T follicular helper cell (primary cell): ENCODE results near the gene CHFR.
"Not testable (repeated sequence)": the region's sequence is repeated elsewhere in the genome, so short reads cannot be mapped to it uniquely, and the experiment has no call there.

ENCODE experiments used
- DNase-seq: peaks from one replicate; pipeline ENCODE4 v3.0.0-alpha.2; 2020; ENCODE audit warnings: low read depth

Gene CHFR

GRCh38 chr12:132809391-132809790 lies 78.0 kb downstream of the CHFR start:
- DNase-seq = not testable (repeated sequence)

DNA sequence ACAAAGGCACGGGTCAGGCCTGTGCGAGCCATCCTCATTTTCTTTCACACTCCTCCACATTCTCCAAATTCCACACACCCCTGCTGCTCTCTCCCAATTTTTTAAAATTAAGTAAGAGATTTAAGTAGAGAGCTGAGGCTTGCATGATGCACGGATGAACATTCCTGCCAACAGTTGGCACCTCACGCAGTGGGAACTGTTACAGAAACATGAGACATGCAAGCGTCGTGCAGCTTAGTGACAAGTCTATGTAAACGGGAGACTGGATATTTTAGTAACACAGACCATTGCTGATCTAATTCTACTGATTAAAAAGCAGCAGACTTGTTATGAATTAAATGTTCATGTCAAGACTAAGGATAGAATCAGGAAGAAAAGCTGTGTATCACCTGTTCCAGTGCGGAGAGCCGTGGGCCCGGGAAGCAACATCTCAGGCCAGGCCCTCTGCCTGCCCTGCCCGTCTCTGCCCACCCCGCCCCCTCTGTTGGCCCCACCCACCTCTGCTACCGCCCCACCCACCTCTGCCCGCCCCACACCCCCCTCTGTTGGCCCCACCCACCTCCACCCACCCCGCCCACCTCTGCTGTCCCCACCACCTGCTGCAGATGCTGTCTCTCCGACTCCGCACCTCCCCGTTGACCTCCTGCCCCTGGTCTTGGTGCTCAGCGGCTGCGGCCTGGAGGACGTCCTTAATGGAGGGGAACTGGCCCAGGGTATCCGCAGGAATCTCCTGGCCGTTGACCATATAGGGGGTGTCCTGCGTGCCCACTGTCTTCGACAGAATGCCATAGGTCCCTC lies 79.9 kb downstream of the CHFR start:
- no peak for DNase-seq

- DNase-seq = no peak
Measured at GRCh38 chr12:132806857-132807256, 80.5 kb downstream of the CHFR start.

DNA sequence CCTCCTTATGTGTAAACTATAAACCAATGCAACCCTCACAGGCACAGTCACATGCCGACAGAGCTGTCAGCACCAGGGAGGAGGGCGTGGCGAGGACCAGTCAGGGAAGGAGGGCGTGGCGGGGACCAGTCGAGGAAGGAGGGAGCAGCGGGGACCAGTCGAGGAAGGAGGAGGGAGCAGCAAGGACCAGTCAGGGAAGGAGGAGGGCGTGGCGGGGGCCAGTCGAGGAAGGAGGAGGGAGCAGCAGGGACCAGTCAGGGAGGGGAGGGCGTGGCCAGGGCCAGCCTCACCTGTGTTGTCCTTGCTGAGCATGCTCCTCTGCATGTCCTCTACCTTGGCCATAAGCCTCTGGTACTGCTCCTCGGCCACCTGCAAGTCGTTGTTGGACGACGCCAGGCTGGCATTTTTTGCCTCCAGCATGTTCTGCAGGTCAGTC lies 83.0 kb downstream of the CHFR start:
- no peak for DNase-seq

DNA sequence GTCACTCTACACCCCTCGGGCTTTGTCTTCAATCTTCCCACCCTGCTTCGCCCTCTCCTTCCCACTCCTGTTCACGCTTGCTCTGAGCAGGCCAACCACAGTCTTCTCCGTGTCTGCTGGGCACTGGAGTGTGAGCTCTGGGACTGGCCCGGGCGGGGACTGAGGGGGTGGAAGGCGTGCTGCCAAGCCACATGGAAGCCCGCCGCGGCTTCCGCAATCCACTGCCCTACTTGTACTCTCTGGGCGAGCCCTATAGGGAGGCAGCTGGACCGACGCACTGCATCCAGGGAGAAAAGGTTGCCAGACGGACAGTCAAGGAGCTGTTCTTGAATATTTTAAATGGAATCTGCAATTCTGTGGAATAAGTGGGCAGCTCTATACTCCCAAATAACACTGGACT lies 83.5 kb downstream of the CHFR start:
- no peak for DNase-seq

DNA sequence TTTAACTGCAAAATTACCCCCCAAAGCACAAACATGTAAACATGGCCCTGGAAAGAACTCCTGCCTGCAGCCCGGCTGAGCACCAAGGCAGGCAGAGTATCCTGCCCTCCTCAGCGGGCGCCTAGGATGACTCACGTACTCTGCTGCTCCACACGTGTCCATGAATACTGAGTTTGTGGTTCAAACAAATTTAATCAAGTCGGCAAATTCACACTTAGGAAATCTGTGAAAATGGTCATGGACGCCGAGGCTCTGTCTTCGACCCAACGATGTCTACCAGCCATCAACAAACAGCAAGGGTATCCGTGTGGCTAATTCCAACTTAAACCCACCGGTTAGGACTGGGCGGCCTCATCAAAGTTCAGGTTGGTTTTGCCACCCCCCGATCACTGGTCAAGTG lies 84.3 kb downstream of the CHFR start:
- no peak for DNase-seq

DNA sequence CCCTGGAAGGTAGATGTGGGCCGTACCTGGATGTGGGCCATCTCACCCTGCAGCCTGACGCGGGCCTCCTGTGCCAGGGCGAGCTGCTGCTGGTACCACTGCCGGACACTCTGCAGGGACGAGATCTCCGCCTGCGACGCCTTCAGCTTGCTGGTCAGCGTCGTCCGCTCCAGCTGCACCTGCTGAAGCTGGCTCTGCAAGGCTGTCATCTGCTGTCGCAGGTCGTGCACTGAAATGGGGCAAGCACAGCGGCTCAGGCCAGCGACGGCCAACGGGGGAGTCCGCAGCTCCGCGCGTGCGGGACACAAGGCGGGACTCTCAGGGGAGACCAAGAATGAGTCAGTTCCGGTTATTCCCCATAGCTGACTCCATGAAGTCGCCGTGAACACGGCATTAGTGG lies 85.7 kb downstream of the CHFR start:
- no peak for DNase-seq

DNA sequence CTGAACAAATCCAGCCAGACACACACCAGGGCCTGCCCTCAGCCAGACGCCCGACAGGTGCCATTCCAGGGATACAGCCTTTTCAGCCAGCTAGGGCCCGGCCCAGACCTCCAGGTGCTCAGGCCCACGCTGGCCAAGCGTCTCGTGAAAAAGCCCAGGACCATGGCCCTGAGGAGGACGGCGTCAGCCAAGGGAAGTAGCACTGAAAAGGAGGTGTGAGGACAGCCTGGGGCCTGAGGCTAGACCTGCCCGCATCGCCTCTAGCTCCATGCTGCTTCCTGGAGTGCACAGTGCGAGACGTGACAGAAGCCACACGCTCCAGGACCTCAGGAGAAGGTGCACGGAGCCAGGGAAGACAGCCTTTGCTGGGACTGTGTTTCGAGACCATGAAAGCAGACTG lies 88.6 kb downstream of the CHFR start:
- no peak for DNase-seq

DNA sequence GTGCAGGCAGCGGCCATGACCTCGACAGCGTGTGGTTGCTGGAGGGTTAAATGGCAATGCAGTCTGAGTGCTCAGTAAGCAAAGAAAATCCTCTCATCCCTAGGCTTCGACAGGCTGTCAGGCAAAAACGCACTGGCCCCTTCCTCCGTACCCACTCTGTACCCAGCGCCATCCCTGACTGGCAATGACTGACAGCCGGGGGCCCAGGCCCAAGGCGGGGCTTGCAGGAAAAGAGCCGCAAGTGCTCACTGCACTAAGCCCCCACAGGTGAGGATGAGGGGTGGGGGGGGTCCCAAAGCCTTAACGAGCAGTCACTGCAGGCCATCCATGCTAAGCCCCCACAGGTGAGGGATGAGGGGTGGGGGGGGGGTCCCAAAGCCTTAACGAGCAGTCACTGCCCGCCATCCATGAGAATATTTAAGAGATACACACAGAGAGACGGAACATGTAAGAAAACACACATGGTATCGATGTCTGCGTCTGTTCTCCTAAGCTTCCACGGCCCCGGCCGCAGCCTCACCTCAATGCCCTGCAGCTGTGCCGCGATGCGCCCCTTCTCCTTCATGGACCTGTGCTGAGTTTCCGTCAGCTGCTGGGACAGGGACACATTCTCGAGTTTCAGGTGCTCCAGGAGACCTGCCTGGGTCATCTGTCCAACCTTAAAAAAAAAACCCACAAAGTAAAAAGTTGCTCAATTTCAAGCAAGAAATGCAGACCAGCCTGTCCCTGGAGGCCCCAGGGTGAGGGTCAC lies 89.4 kb downstream of the CHFR start:
- no peak for DNase-seq

- no peak for DNase-seq
Measured at GRCh38 chr12:132795847-132796246, 91.6 kb downstream of the CHFR start.

DNA sequence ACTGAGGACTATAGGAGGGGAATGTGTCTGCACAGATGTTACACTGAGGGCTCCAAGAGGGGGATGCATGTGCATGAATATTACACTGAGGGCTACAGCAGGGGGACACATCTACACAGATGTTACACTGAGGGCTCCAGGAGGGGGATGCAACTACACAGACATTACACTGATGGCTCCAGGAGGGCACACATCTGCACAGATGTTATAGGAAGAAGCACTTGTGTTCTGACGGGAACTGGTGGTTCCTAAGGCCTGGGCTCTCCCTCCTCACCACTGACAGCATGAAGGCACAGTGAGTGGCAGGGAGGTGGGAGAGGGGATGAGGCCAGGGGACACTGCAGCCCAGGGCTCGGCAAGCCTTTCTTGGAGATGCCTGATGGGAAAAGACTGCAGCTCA lies 95.5 kb downstream of the CHFR start:
- DNase-seq = not testable (repeated sequence)

DNA sequence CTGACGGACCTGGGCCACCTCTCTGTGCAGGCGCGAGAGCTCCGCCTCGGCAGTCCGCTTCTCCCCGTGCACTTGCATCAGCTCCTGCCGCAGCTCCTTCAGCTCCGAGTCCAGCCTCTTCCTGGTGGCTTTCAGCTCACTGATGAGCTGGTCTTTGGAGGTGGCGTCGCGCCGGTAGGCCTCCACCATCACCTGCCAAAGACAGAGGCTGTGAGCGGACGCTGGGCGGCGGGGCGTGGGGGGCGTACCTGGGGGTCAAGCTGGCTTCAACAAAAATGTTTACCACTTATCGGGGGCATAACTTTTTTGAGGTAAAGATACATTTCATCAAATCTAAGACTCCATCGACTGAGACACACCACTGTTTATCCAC lies 98.3 kb downstream of the CHFR start:
- no peak for DNase-seq

- DNase-seq = no peak
Measured at GRCh38 chr12:132788375-132789098, 98.9 kb downstream of the CHFR start.

GRCh38 chr12:132787877-132788276 lies 99.5 kb downstream of the CHFR start:
- no peak for DNase-seq

GRCh38 chr12:132786192-132786591 lies 101.2 kb downstream of the CHFR start:
- no peak for DNase-seq

GRCh38 chr12:132784580-132784979 lies 102.8 kb downstream of the CHFR start:
- DNase-seq = no peak

GRCh38 chr12:132783917-132784531 lies 103.4 kb downstream of the CHFR start:
- no peak for DNase-seq
